Measurements from ENCODE around the gene HOXA7. TPM values are rescaled to one million over a fixed set of nuclear protein-coding genes. Genes with fewer than 3 reads are reported as not detected.

The HOXA7 gene
- total RNA-seq, 4 donors from 2014 or later: 8.7 to 16.9 (median 11.3) TPM

GRCh38 chr7:27105301-27106031 lies 51.0 kb downstream of the HOXA7 start:
- WGBS, 2 donors: 84 to 86% methylated on average over 13 of the region's 13 CpGs
- H3K4me1 ChIP-seq: peaks cover 0 to 56% (median 5%) of the 10 kb centered on the region in 4 donors
- DNase-seq (ENCODE audit: low spot score in 2 of 2): no peak
- no peaks in the 10 kb centered on the region for H3K9me3 ChIP-seq
- TF ChIP-seq POLR2A (IDR thresholded peaks at IDR 0.05) (no peak), EP300 (IDR thresholded peaks at IDR 0.05) (no peak), CTCF (IDR thresholded peaks at IDR 0.05) (no peak)
- no peak overlapping the region for H3K4me3 ChIP-seq
- H3K27me3 ChIP-seq: peaks cover 0 to 69% of the 10 kb centered on the region in 2 donors
- H3K36me3 ChIP-seq: peaks cover 0 to 9% (median 0%) of the 10 kb centered on the region in 3 donors
- H3K27ac ChIP-seq: peak overlapping the region in 2 of 4 donors; percentile 6 to 77

GRCh38 chr7:27104341-27105058 lies 52.0 kb downstream of the HOXA7 start:
- Histone ChIP-seq H3K4me3 (no peak overlapping the region), H3K9me3 (no peaks in the 10 kb centered on the region), H3K27me3 (peaks cover 0 to 71% of the 10 kb centered on the region in 2 donors), H3K36me3 (peaks cover 0 to 9% (median 0%) of the 10 kb centered on the region in 3 donors), H3K27ac (peak overlapping the region in 3 of 4 donors; percentile 11 to 71 (median 42)), H3K4me1 (peaks cover 0 to 50% (median 2%) of the 10 kb centered on the region in 4 donors)
- DNase-seq (ENCODE audit: low spot score in 2 of 2): no peak
- WGBS, 2 donors: 62 to 64% methylated on average over 13 of the region's 13 CpGs
- no peak for TF ChIP-seq EP300 (IDR thresholded peaks at IDR 0.05)
- TF ChIP-seq CTCF (IDR thresholded peaks at IDR 0.05): no peak
- no peak for TF ChIP-seq POLR2A (IDR thresholded peaks at IDR 0.05)

Small RNAs within 50 kb of the gene (small RNA-seq; reads per million reads assigned to genes)
- gene AC004080.5 (not detected), gene RF02140 (not detected), gene RF02141 (not detected)

Other genes starting within 250 kb of the HOXA7 start
- 1 to 10 TPM in 2 of 4 donors, under 1 TPM in 2; 0.44 to 2.1 (median 1.2) TPM for gene HOXA1, start 60.7 kb downstream of the HOXA7 start, total RNA-seq
- gene HOXA2, start 54.0 kb downstream of the HOXA7 start, total RNA-seq: 1 to 10 TPM; 2.5 to 5.9 (median 5.2) TPM
- 1 to 10 TPM; 4.4 to 6.3 (median 4.7) TPM for gene HOXA4, start 25.9 kb downstream of the HOXA7 start, total RNA-seq
- gene HOXA5, start 13.0 kb downstream of the HOXA7 start, total RNA-seq: 10 to 100 TPM; 12.0 to 25.9 (median 16.6) TPM
- 10 to 100 TPM; 11.1 to 30.9 (median 18.7) TPM for gene HOXA6, start 8.9 kb downstream of the HOXA7 start, total RNA-seq
- gene HOXA3, start 4.1 kb downstream of the HOXA7 start, total RNA-seq: 10 to 100 TPM in 1 of 4 donors, 1 to 10 TPM in 3; 7.0 to 18.8 (median 8.7) TPM
- gene HOXA9, start 8.9 kb upstream of the HOXA7 start, total RNA-seq: 10 to 100 TPM; 10.5 to 13.8 (median 12.7) TPM
- 10 to 100 TPM; 19.0 to 34.1 (median 24.9) TPM for gene HOXA10, start 17.6 kb upstream of the HOXA7 start, total RNA-seq
- 10 to 100 TPM in 2 of 4 donors, 1 to 10 TPM in 2; 5.0 to 13.2 (median 9.5) TPM for gene HOXA11, start 28.6 kb upstream of the HOXA7 start, total RNA-seq
- gene HOXA13, start 43.4 kb upstream of the HOXA7 start, total RNA-seq: 1 to 10 TPM in 1 of 4 donors, under 1 TPM in 3; 0.63 to 1.5 (median 0.72) TPM
- gene EVX1, start 86.1 kb upstream of the HOXA7 start, total RNA-seq: not detected